Neural progenitor cell (in vitro differentiated cells): Measurements from ENCODE around the gene CDC14C. TPM values are rescaled to one million over a fixed set of nuclear protein-coding genes. Genes with fewer than 3 reads are reported as not detected.

Experiments used
- DNase-seq: peaks from one replicate; pipeline ENCODE4 v3.0.0-alpha.2; 2016; ENCODE audit warnings: low spot score
- H2AFZ ChIP-seq: fragments of 200-600 bp; sonication (generic); replicated peaks from 2 replicates; pipeline ENCODE4 v1.6.1; 2016; ENCODE audit warnings: antibody characterized with exemption
- H3F3A ChIP-seq: fragments of 200-600 bp; sonication (generic); 2 replicates; pipeline ENCODE4 v1.6.1; 2016; ENCODE audit warnings: antibody characterized with exemption, low read depth
- H3K27ac ChIP-seq: fragments of 200-600 bp; sonication (generic); 2 replicates; pipeline ENCODE4 v1.5.1; 2016; ENCODE audit warnings: mild to moderate bottlenecking
- H3K27me3 ChIP-seq: fragments of 200-600 bp; sonication (generic); 2 replicates; pipeline ENCODE4 v1.6.1; 2016; ENCODE audit warnings: mild to moderate bottlenecking, moderate library complexity
- H3K36me3 ChIP-seq: fragments of 200-600 bp; sonication (generic); 2 replicates; pipeline ENCODE4 v1.5.1; 2016
- H3K4me1 ChIP-seq: fragments of 200-600 bp; sonication (generic); 2 replicates; pipeline ENCODE4 v1.6.1; 2016; ENCODE audit warnings: mixed run types
- H3K4me2 ChIP-seq: fragments of 200-600 bp; sonication (generic); 2 replicates; pipeline ENCODE4 v1.6.1; 2016
- H3K4me3 ChIP-seq: fragments of 200-600 bp; sonication (generic); 2 replicates; pipeline ENCODE4 v1.5.1; 2016
- H3K79me2 ChIP-seq: fragments of 200-600 bp; sonication (generic); 2 replicates; pipeline ENCODE4 v1.6.1; 2016; ENCODE audit warnings: low read depth
- H3K9ac ChIP-seq: fragments of 200-600 bp; sonication (generic); 2 replicates; pipeline ENCODE4 v1.6.1; 2016
- H3K9me3 ChIP-seq: fragments of 200-600 bp; sonication (generic); 2 replicates; pipeline ENCODE4 v1.5.1; 2016; ENCODE audit warnings: low read depth
- H4K20me1 ChIP-seq: fragments of 200-600 bp; sonication (generic); 2 replicates; pipeline ENCODE4 v1.6.1; 2016; ENCODE audit warnings: low read depth
- H3K27ac Mint-ChIP-seq: 3 replicates; pipeline ENCODE4 v1.8.0; 2021; ENCODE audit warnings: mixed read lengths
- H3K27me3 Mint-ChIP-seq: 2 replicates; pipeline ENCODE4 v1.8.0; 2022; ENCODE audit warnings: low read depth, mild to moderate bottlenecking, inconsistent platforms, moderate library complexity, mixed read lengths; ENCODE audit not compliant: insufficient read depth
- H3K36me3 Mint-ChIP-seq: 3 replicates; pipeline ENCODE4 v1.8.0; 2021; ENCODE audit warnings: mixed read lengths
- H3K4me1 Mint-ChIP-seq: 3 replicates; pipeline ENCODE4 v1.8.0; 2021; ENCODE audit warnings: mixed read lengths
- H3K4me3 Mint-ChIP-seq: 3 replicates; pipeline ENCODE4 v1.8.0; 2021; ENCODE audit warnings: mild to moderate bottlenecking, moderate library complexity, mixed read lengths
- H3K9me3 Mint-ChIP-seq: 3 replicates; pipeline ENCODE4 v1.8.0; 2020; ENCODE audit warnings: mixed read lengths
- CTCF ChIP-seq: fragments of 200-600 bp; sonication (generic); IDR thresholded peaks from 2 replicates; pipeline ENCODE4 v1.5.1; 2017; ENCODE audit warnings: antibody characterized with exemption, mild to moderate bottlenecking
- EZH2 ChIP-seq: fragments of 200-600 bp; sonication (generic); IDR thresholded peaks from 2 replicates; pipeline ENCODE4 v1.6.1; 2017; ENCODE audit warnings: antibody characterized with exemption, mild to moderate bottlenecking, moderate library complexity
- EZH2phosphoT487 ChIP-seq: fragments of 200-600 bp; sonication (generic); IDR thresholded peaks from 2 replicates; pipeline ENCODE4 v1.6.1; 2017; ENCODE audit warnings: antibody characterized with exemption
- total RNA-seq: library from RNA; depleted of rRNA; stranded (reverse); fragments of >200 nt; gene quantifications from 2 replicates; pipeline ENCODE4 v1.2.3, GENCODE V29; 2015; ENCODE audit warnings: low replicate concordance

The CDC14C gene
- total RNA-seq, 1 donor from 2014 or later = 0.54 TPM

- TF ChIP-seq CTCF (no peak), EZH2phosphoT487 (no peak), EZH2 (no peak)
- no peak overlapping the region for H3K4me2 ChIP-seq
- H3K9me3 Mint-ChIP-seq = no peaks in the 10 kb centered on the region
- peaks cover 7% of the 10 kb centered on the region for H3K4me1 Mint-ChIP-seq
- H4K20me1 ChIP-seq = no peaks in the 10 kb centered on the region
- H3K27ac ChIP-seq = no peak overlapping the region
- no peaks in the 10 kb centered on the region for H3F3A ChIP-seq
- H2AFZ ChIP-seq = no peak overlapping the region
- H3K4me3 ChIP-seq = no peak overlapping the region
- no peaks in the 10 kb centered on the region for H3K27me3 Mint-ChIP-seq
- H3K4me3 Mint-ChIP-seq = no peak overlapping the region
- H3K27ac Mint-ChIP-seq = no peak overlapping the region
- no peaks in the 10 kb centered on the region for H3K36me3 ChIP-seq
- no peaks in the 10 kb centered on the region for H3K27me3 ChIP-seq
- H3K79me2 ChIP-seq = no peaks in the 10 kb centered on the region
- no peaks in the 10 kb centered on the region for H3K4me1 ChIP-seq
- no peaks in the 10 kb centered on the region for H3K9me3 ChIP-seq
- H3K9ac ChIP-seq = no peak overlapping the region
- H3K36me3 Mint-ChIP-seq = no peaks in the 10 kb centered on the region
- DNase-seq = no peak
Observed at GRCh38 chr7:48938539-48939295, 14.4 kb downstream of the CDC14C start.

- no peak for DNase-seq
- no peak overlapping the region for H3K4me3 ChIP-seq
- Mint-ChIP-seq H3K4me1 (peaks cover 5% of the 10 kb centered on the region), H3K9me3 (peaks cover 9% of the 10 kb centered on the region), H3K27me3 (no peaks in the 10 kb centered on the region), H3K4me3 (no peak overlapping the region), H3K27ac (no peak overlapping the region), H3K36me3 (no peaks in the 10 kb centered on the region)
- H3K27me3 ChIP-seq = no peaks in the 10 kb centered on the region
- H3K79me2 ChIP-seq = no peaks in the 10 kb centered on the region
- H3K9ac ChIP-seq = no peak overlapping the region
- H2AFZ ChIP-seq = no peak overlapping the region
- H3K4me2 ChIP-seq = no peak overlapping the region
- H3K36me3 ChIP-seq = no peaks in the 10 kb centered on the region
- H3K27ac ChIP-seq = no peak overlapping the region
- no peaks in the 10 kb centered on the region for H3K9me3 ChIP-seq
- H3F3A ChIP-seq = no peaks in the 10 kb centered on the region
- no peaks in the 10 kb centered on the region for H4K20me1 ChIP-seq
- TF ChIP-seq CTCF (no peak), EZH2 (no peak), EZH2phosphoT487 (no peak)
- no peaks in the 10 kb centered on the region for H3K4me1 ChIP-seq
Observed at GRCh38 chr7:48943279-48943990, 19.1 kb downstream of the CDC14C start.

GRCh38 chr7:48955916-48956315, 31.6 kb downstream of the CDC14C start:
- Histone ChIP-seq H3K4me1 (no peaks in the 10 kb centered on the region), H2AFZ (no peak overlapping the region), H3K79me2 (no peaks in the 10 kb centered on the region), H3K9me3 (no peaks in the 10 kb centered on the region), H3K4me3 (no peak overlapping the region), H3K27me3 (no peaks in the 10 kb centered on the region), H3K36me3 (no peaks in the 10 kb centered on the region), H3F3A (no peaks in the 10 kb centered on the region), H3K27ac (no peak overlapping the region), H4K20me1 (no peaks in the 10 kb centered on the region), H3K4me2 (no peak overlapping the region), H3K9ac (no peak overlapping the region)
- DNase-seq = no peak
- TF ChIP-seq CTCF (no peak), EZH2 (no peak), EZH2phosphoT487 (no peak)
- Mint-ChIP-seq H3K27me3 (peaks cover 2% of the 10 kb centered on the region), H3K4me3 (no peak overlapping the region), H3K9me3 (no peaks in the 10 kb centered on the region), H3K36me3 (no peaks in the 10 kb centered on the region), H3K4me1 (no peaks in the 10 kb centered on the region), H3K27ac (no peak overlapping the region)
